Inflammatory macrophage (primary cell): Measurements from ENCODE around the gene ZNF407.

ENCODE experiments used
- DNase-seq, 2 donors: peaks; one replicate each; pipeline ENCODE4 v3.0.0-alpha.2; 2020 to 2022

The ZNF407 gene

GRCh38 chr18:74733598-74733997 lies 135.9 kb downstream of the ZNF407 start:
- DNase-seq, result no peak

GRCh38 chr18:74734013-74734444 lies 136.4 kb downstream of the ZNF407 start:
- no peak for DNase-seq

GRCh38 chr18:74739926-74740325 lies 142.3 kb downstream of the ZNF407 start:
- DNase-seq, result no peak

- DNase-seq, result no peak
These were observed 145.0 kb downstream of the ZNF407 start for GRCh38 chr18:74742573-74743243.

- DNase-seq, result no peak
These were observed 148.1 kb downstream of the ZNF407 start for GRCh38 chr18:74745633-74746403.

GRCh38 chr18:74748809-74749208 lies 151.1 kb downstream of the ZNF407 start:
- DNase-seq, result no peak

- no peak for DNase-seq
These were observed 161.3 kb downstream of the ZNF407 start for GRCh38 chr18:74758995-74759394.

- DNase-seq, result no peak
These were observed 162.4 kb downstream of the ZNF407 start for GRCh38 chr18:74760026-74760425.

GRCh38 chr18:74760436-74760835 lies 162.8 kb downstream of the ZNF407 start:
- DNase-seq, result no peak

- peak; percentile 45 to 52 for DNase-seq
These were observed 168.6 kb downstream of the ZNF407 start for GRCh38 chr18:74766251-74766650.

- DNase-seq, result no peak
These were observed 170.4 kb downstream of the ZNF407 start for GRCh38 chr18:74768096-74768495.

- no peak for DNase-seq
These were observed 175.5 kb downstream of the ZNF407 start for GRCh38 chr18:74773171-74773624.

- DNase-seq, result no peak
These were observed 176.8 kb downstream of the ZNF407 start for GRCh38 chr18:74774486-74774885.

GRCh38 chr18:74775239-74775638 lies 177.6 kb downstream of the ZNF407 start:
- DNase-seq, result no peak

- no peak for DNase-seq
These were observed 180.6 kb downstream of the ZNF407 start for GRCh38 chr18:74778191-74778847.

GRCh38 chr18:74784752-74785151 lies 187.1 kb downstream of the ZNF407 start:
- no peak for DNase-seq

- no peak for DNase-seq
These were observed 188.0 kb downstream of the ZNF407 start for GRCh38 chr18:74785632-74786031.

- DNase-seq, result no peak
These were observed 191.0 kb downstream of the ZNF407 start for GRCh38 chr18:74788657-74789056.

- no peak for DNase-seq
These were observed 191.4 kb downstream of the ZNF407 start for GRCh38 chr18:74789078-74789477.

GRCh38 chr18:74790451-74790850 lies 192.8 kb downstream of the ZNF407 start:
- DNase-seq, result no peak

- no peak for DNase-seq
These were observed 194.0 kb downstream of the ZNF407 start for GRCh38 chr18:74791501-74792194.

- no peak for DNase-seq
These were observed 196.1 kb downstream of the ZNF407 start for GRCh38 chr18:74793746-74794145.

- DNase-seq, result no peak
These were observed 198.1 kb downstream of the ZNF407 start for GRCh38 chr18:74795751-74796150.
